GM21723 (cell line): ENCODE measurements around the gene KCNJ8.
"Not testable (repeated sequence)": the region's sequence is repeated elsewhere in the genome, so short reads cannot be mapped to it uniquely, and the experiment has no call there.

Source experiments
- ATAC-seq: cut with Tn5 transposase; IDR thresholded peaks from one replicate; pipeline ENCODE4 v1.9.1; 2021; ENCODE audit warnings: mild to moderate bottlenecking, moderate library complexity; ENCODE audit not compliant: unreplicated experiment

KCNJ8 gene

GRCh38 chr12:21774358-21775132 is at the start of gene KCNJ8:
KCNJ8 (minus strand) TSS chr12:21774706; CDS start chr12:21773616, 1,090 bp downstream.
- no peak for ATAC-seq

- ATAC-seq, result no peak
Observed at GRCh38 chr12:21823581-21823980, 49.1 kb upstream of the KCNJ8 start.

GRCh38 chr12:21819678-21820077 is 45.2 kb upstream of the KCNJ8 start:
- ATAC-seq, result no peak

- ATAC-seq, result no peak
Observed at GRCh38 chr12:21819236-21819635, 44.7 kb upstream of the KCNJ8 start.

GRCh38 chr12:21818627-21819026 is 44.1 kb upstream of the KCNJ8 start:
- no peak for ATAC-seq

GRCh38 chr12:21815306-21816062 is 41.0 kb upstream of the KCNJ8 start:
- no peak for ATAC-seq

- no peak for ATAC-seq
Observed at GRCh38 chr12:21814814-21815213, 40.3 kb upstream of the KCNJ8 start.

GRCh38 chr12:21814327-21814726 is 39.8 kb upstream of the KCNJ8 start:
- ATAC-seq, result no peak

- no peak for ATAC-seq
Observed at GRCh38 chr12:21813751-21814150, 39.2 kb upstream of the KCNJ8 start.

GRCh38 chr12:21813125-21813524 is 38.6 kb upstream of the KCNJ8 start:
- ATAC-seq, result no peak

GRCh38 chr12:21812340-21812739 is 37.8 kb upstream of the KCNJ8 start:
- not testable (repeated sequence) for ATAC-seq

- ATAC-seq, result no peak
Observed at GRCh38 chr12:21809100-21809499, 34.6 kb upstream of the KCNJ8 start.

GRCh38 chr12:21806255-21806654 is 31.7 kb upstream of the KCNJ8 start:
- ATAC-seq, result no peak

GRCh38 chr12:21801522-21802288 is 27.2 kb upstream of the KCNJ8 start:
- no peak for ATAC-seq

- ATAC-seq, result no peak
Observed at GRCh38 chr12:21800011-21800410, 25.5 kb upstream of the KCNJ8 start.

GRCh38 chr12:21797539-21797938 is 23.0 kb upstream of the KCNJ8 start:
- ATAC-seq, result no peak

- ATAC-seq, result no peak
Observed at GRCh38 chr12:21795648-21796328, 21.3 kb upstream of the KCNJ8 start.

- not testable (repeated sequence) for ATAC-seq
Observed at GRCh38 chr12:21794807-21795595, 20.5 kb upstream of the KCNJ8 start.

GRCh38 chr12:21789687-21790086 is 15.2 kb upstream of the KCNJ8 start:
- ATAC-seq, result not testable (repeated sequence)
